ENCODE measurements around the gene XYLT1.

XYLT1 gene

GRCh38 chr16:17258077-17258599, 212.6 kb downstream of the XYLT1 start:
- Histone ChIP-seq H3K4me2 (peak overlapping the region in 10 of 11 experiments; percentile 51 to 95 (median 86); a peak in 16 of 22 replicates), H3K36me3 (peaks cover 0 to 62% (median 36%) of the 10 kb centered on the region in 11 experiments; a peak in 17 of 22 replicates), H3K27ac (peak overlapping the region; percentile 55 to 89 (median 83); a peak in 18 of 22 replicates), H4K20me1 (peaks cover 0 to 37% (median 4%) of the 10 kb centered on the region in 11 experiments; a peak in 8 of 22 replicates), H3K4me3 (peak overlapping the region in 2 of 10 experiments; percentile 42 to 54; a peak in 3 of 20 replicates), H3K27me3 (no peaks in the 10 kb centered on the region), H3K4me1 (peaks cover 36 to 95% (median 68%) of the 10 kb centered on the region in 10 experiments), H3K9me3 (replicated peaks in 1 of 11) (no peaks in the 10 kb centered on the region), H3K9ac (peak overlapping the region in 6 of 11 experiments; percentile 70 to 80 (median 76); a peak in 8 of 22 replicates)
- no peak for TF ChIP-seq Cebpa-rat (IDR thresholded peaks at IDR 0.05)

DNA sequence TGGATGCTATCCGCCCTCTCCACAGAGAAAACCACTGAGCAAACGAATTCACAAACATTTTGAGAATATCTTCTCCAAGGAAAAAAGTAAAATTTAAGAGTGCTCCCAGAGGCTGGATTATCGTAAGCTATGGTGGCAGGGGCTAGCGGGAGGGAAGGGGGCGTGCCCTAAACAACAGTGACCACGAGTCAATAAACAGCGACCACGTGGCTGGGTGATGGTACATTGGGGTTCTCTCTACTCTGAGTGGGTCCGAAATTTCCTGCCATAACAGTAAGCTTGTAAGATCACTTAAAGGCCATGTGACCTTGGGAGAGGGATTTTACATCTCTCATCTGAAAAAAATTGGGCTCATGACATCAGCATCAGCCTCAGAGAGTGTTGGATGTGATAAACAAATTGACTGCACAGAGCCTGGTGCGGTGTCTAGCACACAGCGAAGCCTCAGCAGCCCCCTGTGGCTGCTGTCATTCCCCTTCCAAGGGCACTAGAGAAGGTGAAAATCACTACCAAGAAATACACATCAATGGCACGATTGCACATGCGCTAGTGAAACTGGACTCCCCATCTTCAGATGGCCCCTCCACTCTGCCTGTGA, 213.2 kb downstream of the XYLT1 start:
- no peak for TF ChIP-seq Cebpa-rat (IDR thresholded peaks at IDR 0.05)
- H4K20me1 ChIP-seq: peaks cover 0 to 37% (median 6%) of the 10 kb centered on the region in 11 experiments; a peak in 9 of 22 replicates
- H3K27me3 ChIP-seq: no peaks in the 10 kb centered on the region
- H3K27ac ChIP-seq: peak overlapping the region in 5 of 11 experiments; percentile 55 to 87 (median 82); a peak in 11 of 22 replicates
- H3K9me3 ChIP-seq (replicated peaks in 1 of 11): no peaks in the 10 kb centered on the region
- peak overlapping the region in 7 of 11 experiments; percentile 86 to 95 (median 89); a peak in 12 of 22 replicates for H3K4me2 ChIP-seq
- H3K36me3 ChIP-seq: peaks cover 0 to 62% (median 36%) of the 10 kb centered on the region in 11 experiments; a peak in 17 of 22 replicates
- no peak overlapping the region for H3K4me3 ChIP-seq
- peaks cover 42 to 95% (median 71%) of the 10 kb centered on the region in 10 experiments for H3K4me1 ChIP-seq
- no peak overlapping the region; a peak in 1 of 22 replicates for H3K9ac ChIP-seq

DNA sequence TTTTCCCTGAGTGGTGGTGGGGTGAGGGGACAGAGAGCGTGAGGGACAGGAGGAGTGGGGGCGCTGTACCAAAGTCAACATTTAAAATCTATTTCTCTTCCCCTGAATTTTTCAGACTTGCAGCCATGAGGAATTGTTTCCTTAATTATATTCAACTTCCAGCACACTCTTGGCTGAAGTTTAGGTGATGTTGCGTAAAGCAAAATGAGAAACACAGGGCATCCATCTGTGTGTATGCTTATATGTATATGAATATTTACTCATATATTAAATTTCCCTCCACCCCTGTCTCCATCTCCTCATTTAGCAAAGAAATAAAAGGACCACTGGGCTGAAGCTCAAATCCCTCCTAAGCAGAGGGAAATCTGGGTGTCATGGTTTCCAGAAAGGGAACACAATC, 218.1 kb downstream of the XYLT1 start:
- Histone ChIP-seq H4K20me1 (peaks cover 0 to 39% (median 9%) of the 10 kb centered on the region in 11 experiments; a peak in 11 of 22 replicates), H3K4me2 (peak overlapping the region; percentile 54 to 85 (median 75)), H3K27me3 (no peaks in the 10 kb centered on the region), H3K4me1 (peaks cover 24 to 74% (median 54%) of the 10 kb centered on the region in 10 experiments), H3K4me3 (peak overlapping the region in 1 of 10 experiments; percentile 35; a peak in 1 of 20 replicates), H3K9me3 (replicated peaks in 1 of 11) (peaks cover 0 to 3% (median 0%) of the 10 kb centered on the region in 11 experiments; a peak in 1 of 22 replicates), H3K9ac (peak overlapping the region in 7 of 11 experiments; percentile 14 to 45 (median 34); a peak in 9 of 22 replicates), H3K27ac (peak overlapping the region in 9 of 11 experiments; percentile 41 to 69 (median 59); a peak in 17 of 22 replicates), H3K36me3 (peaks cover 0 to 83% (median 58%) of the 10 kb centered on the region in 11 experiments; a peak in 17 of 22 replicates)
- TF ChIP-seq Cebpa-rat (IDR thresholded peaks at IDR 0.05): no peak

DNA sequence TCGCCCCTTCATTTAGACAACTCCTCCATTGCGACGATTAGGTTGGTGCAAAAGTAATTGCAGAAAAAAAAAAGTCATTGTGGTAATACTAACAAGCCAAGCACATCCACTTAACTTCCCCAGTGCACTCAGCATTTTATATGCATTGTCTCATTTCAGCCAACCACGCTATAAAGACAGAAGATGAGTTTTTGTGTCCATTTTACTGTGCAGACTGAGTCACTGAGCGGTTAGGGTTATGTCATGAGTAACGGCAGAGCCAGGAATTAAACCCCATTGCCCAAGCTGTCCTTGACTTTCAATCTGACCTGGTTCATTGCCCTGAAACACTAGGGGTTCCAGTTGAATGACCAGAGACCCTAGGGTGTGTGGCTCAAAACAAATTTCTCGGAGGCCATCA, 218.7 kb downstream of the XYLT1 start:
- no peak for TF ChIP-seq Cebpa-rat (IDR thresholded peaks at IDR 0.05)
- H3K4me3 ChIP-seq: peak overlapping the region in 1 of 10 experiments; percentile 35; a peak in 2 of 20 replicates
- no peaks in the 10 kb centered on the region for H3K27me3 ChIP-seq
- H3K4me1 ChIP-seq: peaks cover 22 to 74% (median 56%) of the 10 kb centered on the region in 10 experiments
- H3K36me3 ChIP-seq: peaks cover 0 to 83% (median 53%) of the 10 kb centered on the region in 11 experiments; a peak in 17 of 22 replicates
- peaks cover 0 to 45% (median 16%) of the 10 kb centered on the region in 11 experiments; a peak in 13 of 22 replicates for H4K20me1 ChIP-seq
- H3K9ac ChIP-seq: peak overlapping the region in 7 of 11 experiments; percentile 14 to 45 (median 34); a peak in 10 of 22 replicates
- H3K4me2 ChIP-seq: peak overlapping the region; percentile 54 to 85 (median 75)
- H3K27ac ChIP-seq: peak overlapping the region in 9 of 11 experiments; percentile 41 to 69 (median 59); a peak in 18 of 22 replicates
- peaks cover 0 to 3% (median 0%) of the 10 kb centered on the region in 11 experiments; a peak in 1 of 22 replicates for H3K9me3 ChIP-seq (replicated peaks in 1 of 11)

DNA sequence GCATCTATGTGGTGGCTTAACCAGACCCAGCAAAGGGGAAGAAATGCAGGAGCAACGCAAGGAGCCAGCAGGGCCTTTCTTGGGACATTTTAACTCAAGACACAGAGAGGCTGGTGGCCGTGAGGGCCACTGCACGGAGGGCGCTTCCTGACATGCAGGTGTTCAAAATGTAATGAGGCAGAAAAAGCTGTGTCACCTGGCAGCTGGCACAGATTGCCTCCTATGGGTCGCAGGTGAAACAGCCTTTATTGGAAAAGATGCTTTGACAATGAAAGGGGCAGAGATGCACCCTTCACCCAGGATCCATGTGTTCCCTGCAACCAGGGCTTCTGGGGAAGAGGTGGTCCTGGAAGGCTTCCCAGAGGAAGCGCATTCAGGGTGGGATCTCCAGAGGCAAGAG, 219.3 kb downstream of the XYLT1 start:
- H3K27ac ChIP-seq: peak overlapping the region in 7 of 11 experiments; percentile 53 to 69 (median 59); a peak in 11 of 22 replicates
- peak overlapping the region; percentile 54 to 85 (median 75); a peak in 21 of 22 replicates for H3K4me2 ChIP-seq
- H3K36me3 ChIP-seq: peaks cover 0 to 81% (median 47%) of the 10 kb centered on the region in 11 experiments; a peak in 16 of 22 replicates
- H3K9me3 ChIP-seq (replicated peaks in 1 of 11): peaks cover 0 to 3% (median 0%) of the 10 kb centered on the region in 11 experiments; a peak in 1 of 22 replicates
- H3K27me3 ChIP-seq: no peaks in the 10 kb centered on the region
- no peak for TF ChIP-seq Cebpa-rat (IDR thresholded peaks at IDR 0.05)
- no peak overlapping the region for H3K4me3 ChIP-seq
- peaks cover 0 to 51% (median 21%) of the 10 kb centered on the region in 11 experiments; a peak in 13 of 22 replicates for H4K20me1 ChIP-seq
- H3K4me1 ChIP-seq: peaks cover 22 to 74% (median 60%) of the 10 kb centered on the region in 10 experiments
- H3K9ac ChIP-seq: peak overlapping the region in 2 of 11 experiments; percentile 11 to 34; a peak in 2 of 22 replicates

DNA sequence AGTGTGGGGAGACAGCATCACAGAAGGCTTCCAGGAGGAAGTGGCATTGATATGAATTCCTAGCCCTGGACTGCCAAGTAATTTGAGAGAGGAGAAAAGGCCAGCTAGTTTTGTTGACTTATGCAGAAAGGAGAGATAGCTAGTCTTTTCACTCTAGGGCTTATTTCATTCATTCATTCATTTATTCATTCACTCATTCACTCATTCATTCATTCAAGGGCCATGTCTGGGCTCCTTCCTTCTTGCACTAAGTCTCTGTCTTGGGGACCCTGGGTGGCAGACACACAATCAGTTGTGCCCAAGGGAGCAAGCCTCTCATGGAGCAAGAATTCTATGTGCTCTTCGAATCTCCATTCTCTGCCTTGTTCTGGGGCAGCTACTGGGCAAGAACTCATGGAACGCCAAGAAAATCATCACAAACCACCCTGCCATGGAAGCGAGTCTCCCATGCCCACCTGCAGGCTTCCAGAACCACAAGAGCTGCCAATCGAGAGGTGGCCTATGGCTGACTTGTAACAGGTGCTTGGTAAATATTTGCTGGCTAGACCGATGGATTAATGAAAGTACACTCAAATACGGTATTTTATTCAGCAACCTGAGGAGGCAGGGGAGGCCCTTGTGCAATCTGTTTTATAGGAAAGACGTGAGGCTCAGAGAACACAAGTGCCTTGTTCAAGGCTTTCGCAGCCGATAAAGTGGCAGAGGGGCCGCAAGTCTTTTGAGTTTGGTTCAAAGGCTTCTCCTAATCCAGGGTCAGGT, 223.6 kb downstream of the XYLT1 start:
- H3K4me3 ChIP-seq: no peak overlapping the region
- peak overlapping the region in 1 of 11 experiments; percentile 16; a peak in 1 of 22 replicates for H3K27ac ChIP-seq
- H3K36me3 ChIP-seq: peaks cover 0 to 76% (median 56%) of the 10 kb centered on the region in 11 experiments; a peak in 19 of 22 replicates
- peaks cover 11 to 59% (median 50%) of the 10 kb centered on the region in 10 experiments for H3K4me1 ChIP-seq
- H3K9ac ChIP-seq: no peak overlapping the region
- H3K9me3 ChIP-seq (replicated peaks in 1 of 11): peaks cover 0 to 24% (median 21%) of the 10 kb centered on the region in 11 experiments; a peak in 18 of 22 replicates
- H3K27me3 ChIP-seq: no peaks in the 10 kb centered on the region
- H4K20me1 ChIP-seq: peaks cover 0 to 67% (median 26%) of the 10 kb centered on the region in 11 experiments; a peak in 14 of 22 replicates
- no peak for TF ChIP-seq Cebpa-rat (IDR thresholded peaks at IDR 0.05)
- peak overlapping the region in 8 of 11 experiments; percentile 10 to 48 (median 34); a peak in 12 of 22 replicates for H3K4me2 ChIP-seq

DNA sequence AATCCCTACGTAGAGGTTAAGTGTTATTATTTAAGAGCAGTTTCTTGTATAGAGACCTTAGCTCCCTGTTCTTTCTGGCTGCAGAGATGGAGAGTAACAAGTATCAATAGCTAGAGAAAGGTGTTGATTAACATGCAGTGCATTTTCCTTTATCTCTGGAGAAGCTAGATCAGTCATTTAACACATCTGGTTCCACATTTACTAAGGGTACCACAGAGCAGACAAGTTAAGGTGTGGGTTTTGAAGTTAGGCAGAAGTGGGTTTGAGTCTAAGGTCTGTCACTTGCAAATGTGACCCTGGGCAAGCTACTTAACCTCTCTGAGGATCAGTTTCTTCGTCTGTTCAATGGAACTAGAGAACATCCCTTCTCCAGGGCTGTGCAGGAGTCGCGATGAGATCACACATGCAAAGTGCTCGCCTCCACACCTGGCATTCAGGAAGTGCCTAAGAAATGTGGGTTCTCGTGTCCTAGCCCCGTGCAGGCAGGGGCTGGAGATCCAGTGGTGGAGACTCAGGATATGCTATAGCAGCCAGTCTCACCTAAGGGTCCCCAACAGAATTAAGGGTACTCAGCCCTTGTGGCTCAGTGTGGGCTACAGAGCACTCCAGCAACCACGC, 224.4 kb downstream of the XYLT1 start:
- no peaks in the 10 kb centered on the region for H3K27me3 ChIP-seq
- H3K4me1 ChIP-seq: peaks cover 3 to 51% (median 42%) of the 10 kb centered on the region in 10 experiments
- peaks cover 0 to 32% (median 26%) of the 10 kb centered on the region in 11 experiments; a peak in 18 of 22 replicates for H3K9me3 ChIP-seq (replicated peaks in 1 of 11)
- H3K4me2 ChIP-seq: peak overlapping the region in 8 of 11 experiments; percentile 10 to 48 (median 34); a peak in 16 of 22 replicates
- no peak overlapping the region for H3K9ac ChIP-seq
- H4K20me1 ChIP-seq: peaks cover 0 to 61% (median 20%) of the 10 kb centered on the region in 11 experiments; a peak in 13 of 22 replicates
- peaks cover 0 to 79% (median 60%) of the 10 kb centered on the region in 11 experiments; a peak in 19 of 22 replicates for H3K36me3 ChIP-seq
- H3K27ac ChIP-seq: peak overlapping the region in 2 of 11 experiments; percentile 13 to 15; a peak in 1 of 22 replicates
- no peak overlapping the region for H3K4me3 ChIP-seq
- no peak for TF ChIP-seq Cebpa-rat (IDR thresholded peaks at IDR 0.05)
